Sciatic nerve (tissue), 1 donor: ENCODE data around the gene NDST1. TPM values are rescaled to one million over a fixed set of nuclear protein-coding genes. Genes with fewer than 3 reads are reported as not detected.

Experiments
- total RNA-seq: library from RNA; stranded (reverse); fragmentation: NEBNext Ultra II Directional; extraction: Animal tissue kit (Norgen Biotek cat#: 25700); gene quantifications from one replicate; pipeline ENCODE4 v1.2.1, GENCODE V29; 2021
- donor health status: DM: no; HTN: no; CAD: no.

Gene NDST1
- total RNA-seq, 1 donor from 2014 or later, result 109 TPM

Other genes with a start within 250 kb of the NDST1 start
- gene CAMK2A, start 218.4 kb upstream of the NDST1 start, total RNA-seq, result 2.5 TPM
- gene ARSI, start 205.2 kb upstream of the NDST1 start, total RNA-seq, result 6.3 TPM
- 30.0 TPM for gene TCOF1, start 150.4 kb upstream of the NDST1 start, total RNA-seq
- 989 TPM for gene CD74, start 95.2 kb upstream of the NDST1 start, total RNA-seq
- gene RPS14, start 58.4 kb upstream of the NDST1 start, total RNA-seq, result 1,412 TPM
- 179 TPM for gene SYNPO, start 132.5 kb downstream of the NDST1 start, total RNA-seq
- gene MYOZ3, start 153.1 kb downstream of the NDST1 start, total RNA-seq, result 17.9 TPM
- gene RBM22, start 192.9 kb downstream of the NDST1 start, total RNA-seq, result 49.0 TPM